Activated CD4-positive, alpha-beta memory T cell treated with anti-CD3 and anti-CD28 coated beads for 36 hours (primary cell): ENCODE results near the gene CDC27. TPM values are rescaled to one million over a fixed set of nuclear protein-coding genes. Genes with fewer than 3 reads are reported as not detected.
A peak's percentile ranks its signal among the peaks of the same experiment; 100 is the strongest.
"Not testable (repeated sequence)": the region's sequence is repeated elsewhere in the genome, so short reads cannot be mapped to it uniquely, and the experiment has no call there.

ENCODE experiments used
- CTCF ChIA-PET: fragments of 350-600 bp; sonication (Branson Sonifier 250); formaldehyde crosslinking; loops from one replicate; lab custom pipeline; 2021; ENCODE audit warnings: antibody characterized with exemption, inconsistent platforms; lab: Charles Lee
- POLR2A ChIA-PET: fragments of 350-600 bp; sonication (Branson Sonifier 250); formaldehyde crosslinking; loops from one replicate; lab custom pipeline; 2021; ENCODE audit warnings: antibody characterized with exemption; lab: Charles Lee
- DNase-seq: peaks from one replicate; pipeline ENCODE4 v3.0.0-alpha.2; 2020
- H3K27ac Mint-ChIP-seq: one replicate; pipeline ENCODE4 v1.8.0; 2021; ENCODE audit warnings: mixed read lengths
- H3K27me3 Mint-ChIP-seq: one replicate; pipeline ENCODE4 v1.8.0; 2021; ENCODE audit warnings: mixed read lengths
- H3K36me3 Mint-ChIP-seq: one replicate; pipeline ENCODE4 v1.8.0; 2021; ENCODE audit warnings: mixed read lengths
- H3K4me1 Mint-ChIP-seq: one replicate; pipeline ENCODE4 v1.8.0; 2021; ENCODE audit warnings: low read depth, mixed read lengths
- H3K4me3 Mint-ChIP-seq: one replicate; pipeline ENCODE4 v1.8.0; 2021; ENCODE audit warnings: mild to moderate bottlenecking, mixed read lengths
- H3K9me3 Mint-ChIP-seq: one replicate; pipeline ENCODE4 v1.8.0; 2021; ENCODE audit warnings: mixed read lengths
- intact Hi-C: fragments of 100-400 bp; cut with micrococcal nuclease; formaldehyde crosslinking; loops from one replicate; pipeline ENCODE4 v1.15.1; 2023
- total RNA-seq, 2 experiments: library from RNA; stranded (reverse); gene quantifications; one replicate each; pipeline ENCODE4 v1.2.3, GENCODE V29; 2021

The CDC27 gene
- total RNA-seq, 2 experiments from 2014 or later, result 113 to 133 TPM

- Mint-ChIP-seq H3K27me3 (no peaks in the 10 kb centered on the region), H3K9me3 (no peaks in the 10 kb centered on the region), H3K27ac (no peak overlapping the region), H3K4me1 (peaks cover 10% of the 10 kb centered on the region), H3K36me3 (peaks cover 13% of the 10 kb centered on the region), H3K4me3 (no peak overlapping the region)
- no peak for DNase-seq
- POLR2A ChIA-PET, result no interaction called here
- intact Hi-C loops, result no loop called here
- CTCF ChIA-PET, result interaction anchor here (0.6 to 1.1 kb wide), 3 partner anchors 14 to 520 kb away, joined by 3 read pairs; no protein-coding TSS in a partner anchor
Measured at GRCh38 chr17:47117386-47117785, 71.7 kb downstream of the CDC27 start.

GRCh38 chr17:47106130-47106529, 83.0 kb downstream of the CDC27 start:
- ChIA-PET POLR2A (no interaction called here), CTCF (no interaction called here)
- DNase-seq, result no peak
- H3K27me3 Mint-ChIP-seq, result no peaks in the 10 kb centered on the region
- intact Hi-C loops, result no loop called here
- no peak overlapping the region for H3K27ac Mint-ChIP-seq
- H3K4me3 Mint-ChIP-seq, result no peak overlapping the region
- H3K4me1 Mint-ChIP-seq, result no peaks in the 10 kb centered on the region
- no peaks in the 10 kb centered on the region for H3K9me3 Mint-ChIP-seq
- H3K36me3 Mint-ChIP-seq, result no peaks in the 10 kb centered on the region

- H3K27me3 Mint-ChIP-seq, CTCF ChIA-PET, H3K9me3 Mint-ChIP-seq, intact Hi-C loops, H3K36me3 Mint-ChIP-seq, DNase-seq, POLR2A ChIA-PET, H3K4me3 Mint-ChIP-seq, H3K27ac Mint-ChIP-seq, H3K4me1 Mint-ChIP-seq: not testable (repeated sequence)
Measured at GRCh38 chr17:47105246-47105645, 83.8 kb downstream of the CDC27 start.

- Mint-ChIP-seq H3K36me3 (peaks cover 3% of the 10 kb centered on the region), H3K9me3 (no peaks in the 10 kb centered on the region), H3K4me1 (peaks cover 10% of the 10 kb centered on the region), H3K27me3 (no peaks in the 10 kb centered on the region), H3K4me3 (no peak overlapping the region), H3K27ac (no peak overlapping the region)
- ChIA-PET CTCF (no interaction called here), POLR2A (interaction anchor here (0.6 kb wide), 1 partner anchor 87 kb away, joined by 4 read pairs; no protein-coding TSS in a partner anchor)
- DNase-seq, result no peak
- intact Hi-C loops, result no loop called here
Measured at GRCh38 chr17:47102914-47103313, 86.2 kb downstream of the CDC27 start.

- peaks cover 5% of the 10 kb centered on the region for H3K36me3 Mint-ChIP-seq
- ChIA-PET POLR2A (no interaction called here), CTCF (no interaction called here)
- peak overlapping the region; percentile 99 for H3K4me3 Mint-ChIP-seq
- no peaks in the 10 kb centered on the region for H3K9me3 Mint-ChIP-seq
- DNase-seq, result peak; percentile 95
- no peaks in the 10 kb centered on the region for H3K27me3 Mint-ChIP-seq
- H3K4me1 Mint-ChIP-seq, result peaks cover 16% of the 10 kb centered on the region
- peak overlapping the region; percentile 76 for H3K27ac Mint-ChIP-seq
- intact Hi-C loops, result no loop called here
Measured at GRCh38 chr17:47099987-47100711, 88.9 kb downstream of the CDC27 start.

GRCh38 chr17:47099451-47099986, 89.6 kb downstream of the CDC27 start:
- peaks cover 16% of the 10 kb centered on the region for H3K4me1 Mint-ChIP-seq
- H3K4me3 Mint-ChIP-seq, result peak overlapping the region; percentile 80
- intact Hi-C loops, result no loop called here
- H3K27ac Mint-ChIP-seq, result no peak overlapping the region
- H3K27me3 Mint-ChIP-seq, result no peaks in the 10 kb centered on the region
- no peaks in the 10 kb centered on the region for H3K9me3 Mint-ChIP-seq
- CTCF ChIA-PET, result no interaction called here
- POLR2A ChIA-PET, result no interaction called here
- peaks cover 5% of the 10 kb centered on the region for H3K36me3 Mint-ChIP-seq
- no peak for DNase-seq

- Mint-ChIP-seq H3K9me3 (no peaks in the 10 kb centered on the region), H3K4me3 (no peak overlapping the region), H3K27me3 (no peaks in the 10 kb centered on the region), H3K36me3 (peaks cover 14% of the 10 kb centered on the region), H3K4me1 (peaks cover 19% of the 10 kb centered on the region), H3K27ac (no peak overlapping the region)
- ChIA-PET POLR2A (no interaction called here), CTCF (no interaction called here)
- DNase-seq, result no peak
- intact Hi-C loops, result no loop called here
Measured at GRCh38 chr17:47096343-47096742, 92.8 kb downstream of the CDC27 start.

GRCh38 chr17:47095268-47095667, 93.8 kb downstream of the CDC27 start:
- ChIA-PET POLR2A (no interaction called here), CTCF (no interaction called here)
- Mint-ChIP-seq H3K27ac (no peak overlapping the region), H3K27me3 (no peaks in the 10 kb centered on the region), H3K4me3 (no peak overlapping the region), H3K36me3 (peaks cover 17% of the 10 kb centered on the region), H3K4me1 (peaks cover 22% of the 10 kb centered on the region), H3K9me3 (no peaks in the 10 kb centered on the region)
- intact Hi-C loops, result no loop called here
- no peak for DNase-seq

- Mint-ChIP-seq H3K27me3 (no peaks in the 10 kb centered on the region), H3K27ac (no peak overlapping the region), H3K4me1 (peaks cover 12% of the 10 kb centered on the region), H3K4me3 (no peak overlapping the region), H3K36me3 (peaks cover 10% of the 10 kb centered on the region), H3K9me3 (no peaks in the 10 kb centered on the region)
- no peak for DNase-seq
- ChIA-PET CTCF (no interaction called here), POLR2A (no interaction called here)
- intact Hi-C loops, result no loop called here
Measured at GRCh38 chr17:47087093-47087492, 102.0 kb downstream of the CDC27 start.

- DNase-seq, result no peak
- no peak overlapping the region for H3K4me3 Mint-ChIP-seq
- H3K4me1 Mint-ChIP-seq, result peaks cover 6% of the 10 kb centered on the region
- intact Hi-C loops, result no loop called here
- ChIA-PET POLR2A (no interaction called here), CTCF (no interaction called here)
- H3K9me3 Mint-ChIP-seq, result no peaks in the 10 kb centered on the region
- H3K27me3 Mint-ChIP-seq, result no peaks in the 10 kb centered on the region
- H3K27ac Mint-ChIP-seq, result no peak overlapping the region
- H3K36me3 Mint-ChIP-seq, result peaks cover 4% of the 10 kb centered on the region
Measured at GRCh38 chr17:47085736-47086135, 103.4 kb downstream of the CDC27 start.

- Mint-ChIP-seq H3K4me1 (peaks cover under 1% of the 10 kb centered on the region), H3K27ac (no peak overlapping the region), H3K36me3 (peaks cover 6% of the 10 kb centered on the region), H3K4me3 (no peak overlapping the region), H3K9me3 (no peaks in the 10 kb centered on the region), H3K27me3 (no peaks in the 10 kb centered on the region)
- intact Hi-C loops, result no loop called here
- ChIA-PET POLR2A (no interaction called here), CTCF (no interaction called here)
- DNase-seq, result no peak
Measured at GRCh38 chr17:47078801-47079200, 110.3 kb downstream of the CDC27 start.

- no peak overlapping the region for H3K27ac Mint-ChIP-seq
- no peaks in the 10 kb centered on the region for H3K27me3 Mint-ChIP-seq
- H3K4me3 Mint-ChIP-seq, result no peak overlapping the region
- H3K36me3 Mint-ChIP-seq, result peaks cover 6% of the 10 kb centered on the region
- intact Hi-C loops, result no loop called here
- POLR2A ChIA-PET, result interaction anchor here (0.6 kb wide), 1 partner anchor 1245 kb away, joined by 4 read pairs; no protein-coding TSS in a partner anchor
- H3K9me3 Mint-ChIP-seq, result no peaks in the 10 kb centered on the region
- peaks cover 3% of the 10 kb centered on the region for H3K4me1 Mint-ChIP-seq
- no peak for DNase-seq
- CTCF ChIA-PET, result interaction anchor here (0.6 kb wide), 1 partner anchor 1323 kb away, joined by 3 read pairs; no protein-coding TSS in a partner anchor
Measured at GRCh38 chr17:47077576-47077975, 111.5 kb downstream of the CDC27 start.

- Mint-ChIP-seq H3K27me3 (no peaks in the 10 kb centered on the region), H3K36me3 (peaks cover 1% of the 10 kb centered on the region), H3K4me3 (no peak overlapping the region), H3K27ac (no peak overlapping the region), H3K9me3 (no peaks in the 10 kb centered on the region), H3K4me1 (peaks cover 13% of the 10 kb centered on the region)
- intact Hi-C loops, result no loop called here
- DNase-seq, result no peak
- ChIA-PET CTCF (no interaction called here), POLR2A (interaction anchor here (1.2 kb wide), 1 partner anchor 13 kb away, joined by 4 read pairs; no protein-coding TSS in a partner anchor)
Measured at GRCh38 chr17:47076171-47076570, 112.9 kb downstream of the CDC27 start.
